Lower leg skin (tissue), 3 donors: ENCODE data around the gene TMEM200B.

ENCODE experiments used
- CTCF ChIP-seq, 3 donors: fragments of 450-650 bp; IDR thresholded peaks; one replicate each; pipeline ENCODE4 v1.5.1; 2016; ENCODE audit warnings: antibody characterized with exemption in 3 of 3, mild to moderate bottlenecking in 3 of 3, moderate library complexity in 2 of 3
- POLR2A ChIP-seq, 2 donors: fragments of 450-650 bp; IDR thresholded peaks; one replicate each; pipeline ENCODE4 v1.6.1; 2016 to 2017; ENCODE audit warnings: antibody characterized with exemption in 2 of 2, mild to moderate bottlenecking in 1 of 2, moderate library complexity in 1 of 2

GRCh38 chr1:29152046-29152805 lies 28.5 kb upstream of the TMEM200B start:
- TF ChIP-seq CTCF (IDR thresholded peaks at IDR 0.05) (no peak), POLR2A (IDR thresholded peaks at IDR 0.05) (no peak)
